Activated T-cell treated with anti-CD3 and anti-CD28 coated beads, Interleukin-2, amount 50 U/mL, for 72 hours (primary cell): ENCODE measurements around the gene SYVN1. TPM values are rescaled to one million over a fixed set of nuclear protein-coding genes. Genes with fewer than 3 reads are reported as not detected.

Source experiments
- ATAC-seq, 2 donors: fragments of 150-1000 bp; cut with Tn5 transposase; replicated peaks in 1 of 2; 2 replicates each; pipeline ENCODE4 v1.10.0; 2021; ENCODE audit warnings: moderate library complexity in 2 of 2, mild to moderate bottlenecking in 1 of 2
- DNase-seq, 2 donors: peaks; one replicate each; pipeline ENCODE4 v3.0.0; 2021 to 2022; ENCODE audit warnings: mixed read lengths in 1 of 2
- H3K27ac Mint-ChIP-seq: one replicate; pipeline ENCODE4 v1.8.0; 2022; ENCODE audit warnings: mild to moderate bottlenecking, moderate library complexity, mixed read lengths
- H3K27me3 Mint-ChIP-seq: one replicate; pipeline ENCODE4 v1.8.0; 2022; ENCODE audit warnings: low read depth, mixed read lengths
- H3K36me3 Mint-ChIP-seq, 2 donors: one replicate each; pipeline ENCODE4 v1.8.0; 2022; ENCODE audit warnings: mixed read lengths in 2 of 2, mild to moderate bottlenecking in 1 of 2; ENCODE audit not compliant: insufficient read depth in 2 of 2
- H3K4me1 Mint-ChIP-seq: one replicate; pipeline ENCODE4 v1.8.0; 2022; ENCODE audit warnings: low read depth, mixed read lengths
- H3K4me3 Mint-ChIP-seq, 2 donors: one replicate each; pipeline ENCODE4 v1.8.0; 2022; ENCODE audit warnings: mild to moderate bottlenecking in 2 of 2, mixed read lengths in 2 of 2, moderate library complexity in 2 of 2
- H3K9me3 Mint-ChIP-seq, 2 donors: one replicate each; pipeline ENCODE4 v1.8.0; 2022; ENCODE audit warnings: mixed read lengths in 2 of 2
- total RNA-seq, 2 donors: library from RNA; stranded (reverse); gene quantifications; one replicate each; pipeline ENCODE4 v1.2.3, GENCODE V29; 2022

The SYVN1 gene
- total RNA-seq, 2 donors from 2014 or later: 45.8 to 53.1 TPM

- ATAC-seq (no peak), DNase-seq (no peak)
- H3K27me3 Mint-ChIP-seq: no peaks in the 10 kb centered on the region
- peaks cover 18 to 33% of the 10 kb centered on the region in 2 donors for H3K36me3 Mint-ChIP-seq
- peak overlapping the region; percentile 88 for H3K27ac Mint-ChIP-seq
- H3K4me1 Mint-ChIP-seq: peaks cover 70% of the 10 kb centered on the region
- peak overlapping the region; percentile 88 to 89 for H3K4me3 Mint-ChIP-seq
- H3K9me3 Mint-ChIP-seq: no peaks in the 10 kb centered on the region
These were observed 16.1 kb downstream of the SYVN1 start for GRCh38 chr11:65118097-65118837.

- peak within 1 kb of the TSS; percentile 88 to 89 for H3K4me3 Mint-ChIP-seq
- no peaks in the 10 kb centered on the region for H3K27me3 Mint-ChIP-seq
- no peaks in the 10 kb centered on the region for H3K9me3 Mint-ChIP-seq
- ATAC-seq: peak; percentile 62 to 63
- H3K36me3 Mint-ChIP-seq: peaks cover 18 to 33% of the 10 kb centered on the region in 2 donors
- H3K27ac Mint-ChIP-seq: peak within 1 kb of the TSS; percentile 96
- DNase-seq: peak; percentile 100
- peaks cover 69% of the 10 kb centered on the region for H3K4me1 Mint-ChIP-seq
These were observed 16.9 kb downstream of the SYVN1 start, which contains the start of gene ZNHIT2 for GRCh38 chr11:65117206-65118096. Gene ZNHIT2, minus strand, starts transcription at chr11:65117701. Its CDS starts 48 bp downstream, at chr11:65117653.

GRCh38 chr11:65116370-65117205, 17.7 kb downstream of the SYVN1 start:
- Mint-ChIP-seq H3K4me3 (peak overlapping the region; percentile 88 to 89), H3K9me3 (no peaks in the 10 kb centered on the region), H3K27me3 (no peaks in the 10 kb centered on the region), H3K4me1 (peaks cover 75% of the 10 kb centered on the region), H3K27ac (peak overlapping the region; percentile 96), H3K36me3 (peaks cover 13 to 26% of the 10 kb centered on the region in 2 donors)
- DNase-seq: peak; percentile 77 to 80
- ATAC-seq: peak; percentile 40 to 49

- ATAC-seq: no peak
These were observed 18.8 kb downstream of the SYVN1 start for GRCh38 chr11:65115361-65116082.

GRCh38 chr11:65114538-65115171, 19.7 kb downstream of the SYVN1 start:
- no peaks in the 10 kb centered on the region for H3K9me3 Mint-ChIP-seq
- ATAC-seq: no peak
- peaks cover 73% of the 10 kb centered on the region for H3K4me1 Mint-ChIP-seq
- no peak overlapping the region for H3K27ac Mint-ChIP-seq
- H3K4me3 Mint-ChIP-seq: peak overlapping the region; percentile 98 to 100
- peaks cover 6 to 18% of the 10 kb centered on the region in 2 donors for H3K36me3 Mint-ChIP-seq
- DNase-seq: no peak
- H3K27me3 Mint-ChIP-seq: no peaks in the 10 kb centered on the region

More at GRCh38 chr11:65115361-65116082, 18.8 kb downstream of the SYVN1 start:
- Mint-ChIP-seq H3K4me3 (peak overlapping the region; percentile 88 to 89), H3K9me3 (no peaks in the 10 kb centered on the region), H3K27me3 (no peaks in the 10 kb centered on the region), H3K4me1 (peaks cover 76% of the 10 kb centered on the region), H3K36me3 (peaks cover 6 to 20% of the 10 kb centered on the region in 2 donors), H3K27ac (peak overlapping the region; percentile 42)
- no peak for DNase-seq

- no peaks in the 10 kb centered on the region for H3K9me3 Mint-ChIP-seq
- peak overlapping the region; percentile 98 to 100 for H3K4me3 Mint-ChIP-seq
- peaks cover 65% of the 10 kb centered on the region for H3K4me1 Mint-ChIP-seq
- DNase-seq (no peak), ATAC-seq (no peak)
- H3K36me3 Mint-ChIP-seq: peaks cover 5 to 10% of the 10 kb centered on the region in 2 donors
- H3K27ac Mint-ChIP-seq: peak overlapping the region; percentile 93
- no peaks in the 10 kb centered on the region for H3K27me3 Mint-ChIP-seq
These were observed 20.5 kb downstream of the SYVN1 start for GRCh38 chr11:65113839-65114238.

- H3K4me3 Mint-ChIP-seq: peak overlapping the region; percentile 98 to 100
- peaks cover 3 to 6% of the 10 kb centered on the region in 2 donors for H3K36me3 Mint-ChIP-seq
- DNase-seq (no peak), ATAC-seq (no peak)
- H3K27me3 Mint-ChIP-seq: no peaks in the 10 kb centered on the region
- peaks cover 60% of the 10 kb centered on the region for H3K4me1 Mint-ChIP-seq
- no peaks in the 10 kb centered on the region for H3K9me3 Mint-ChIP-seq
- peak overlapping the region; percentile 93 for H3K27ac Mint-ChIP-seq
These were observed 21.0 kb downstream of the SYVN1 start for GRCh38 chr11:65113361-65113756.

- Mint-ChIP-seq H3K36me3 (peaks cover under 1 to 4% of the 10 kb centered on the region in 2 donors), H3K4me1 (peaks cover 55% of the 10 kb centered on the region)
These were observed 21.6 kb downstream of the SYVN1 start for GRCh38 chr11:65112546-65113360.

GRCh38 chr11:65111744-65112545, 22.4 kb downstream of the SYVN1 start, which contains the start of gene TM7SF2:
Gene TM7SF2, plus strand, starts transcription at chr11:65111872. Its CDS starts 144 bp downstream, at chr11:65112016.
- peak within 1 kb of the TSS; percentile 90 for H3K27ac Mint-ChIP-seq
- H3K27me3 Mint-ChIP-seq: no peaks in the 10 kb centered on the region
- H3K4me3 Mint-ChIP-seq: peak within 1 kb of the TSS; percentile 98 to 100
- no peaks in the 10 kb centered on the region for H3K9me3 Mint-ChIP-seq
- ATAC-seq: peak; percentile 77 to 78
- DNase-seq: peak; percentile 96 to 97
- peaks cover 54% of the 10 kb centered on the region for H3K4me1 Mint-ChIP-seq
- H3K36me3 Mint-ChIP-seq: peaks cover 0 to 3% of the 10 kb centered on the region in 2 donors

More at GRCh38 chr11:65112546-65113360, 21.6 kb downstream of the SYVN1 start:
- DNase-seq (peak; percentile 76 to 88), ATAC-seq (peak; percentile 44 to 46)
- Mint-ChIP-seq H3K27me3 (no peaks in the 10 kb centered on the region), H3K27ac (peak overlapping the region; percentile 93), H3K9me3 (no peaks in the 10 kb centered on the region), H3K4me3 (peak overlapping the region; percentile 98 to 100)

GRCh38 chr11:65111159-65111743, 23.1 kb downstream of the SYVN1 start:
- peak overlapping the region; percentile 98 to 100 for H3K4me3 Mint-ChIP-seq
- no peak for ATAC-seq
- peaks cover 48% of the 10 kb centered on the region for H3K4me1 Mint-ChIP-seq
- peaks cover 0 to 3% of the 10 kb centered on the region in 2 donors for H3K36me3 Mint-ChIP-seq
- peak overlapping the region; percentile 90 for H3K27ac Mint-ChIP-seq
- no peak for DNase-seq
- no peaks in the 10 kb centered on the region for H3K9me3 Mint-ChIP-seq
- no peaks in the 10 kb centered on the region for H3K27me3 Mint-ChIP-seq
